SK-N-SH (cell line): ENCODE results near the gene GPR157.

Experiments used
- MXI1 ChIP-seq: IDR thresholded peaks from 2 replicates; pipeline ENCODE4 v1.6.1; 2012; ENCODE audit warnings: mild to moderate bottlenecking, low read depth, low read length, improper control_type of control experiment
- TF ChIP-seq, protein P1 (sequence below): fragments of 200-600 bp; sonication (generic); IDR thresholded peaks from 2 replicates; pipeline ENCODE4 v1.6.1; 2017; ENCODE audit warnings: antibody characterized with exemption, mild to moderate bottlenecking, moderate library complexity

DNA sequence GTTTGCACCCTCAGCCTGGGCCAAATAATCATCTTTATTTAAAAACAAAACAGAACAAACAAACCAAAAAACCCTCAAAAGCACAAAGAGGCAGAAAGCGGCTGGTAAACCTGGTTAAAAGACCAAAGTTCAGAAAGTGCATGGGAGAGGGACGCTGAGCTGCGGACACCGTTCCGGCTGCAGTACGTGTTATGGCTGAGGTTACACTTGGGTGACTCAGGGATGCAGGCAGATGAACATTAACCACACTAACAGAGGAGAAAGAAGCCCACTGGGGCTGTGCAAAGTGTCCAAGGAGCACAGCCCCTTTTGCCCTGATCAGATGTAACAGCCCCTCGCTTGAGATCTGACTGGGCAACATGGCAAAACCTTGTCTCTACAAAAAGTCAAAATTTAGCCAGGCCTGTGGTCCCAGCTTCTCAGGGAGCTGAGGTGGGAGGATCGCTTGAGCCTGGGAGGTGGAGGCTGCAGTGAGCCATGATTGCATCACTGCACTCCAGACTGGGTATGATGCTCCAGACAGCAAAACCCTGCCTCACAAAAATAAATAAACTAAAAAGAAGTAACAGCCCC, 28.3 kb downstream of the GPR157 start:
- TF ChIP-seq, protein P1, sequence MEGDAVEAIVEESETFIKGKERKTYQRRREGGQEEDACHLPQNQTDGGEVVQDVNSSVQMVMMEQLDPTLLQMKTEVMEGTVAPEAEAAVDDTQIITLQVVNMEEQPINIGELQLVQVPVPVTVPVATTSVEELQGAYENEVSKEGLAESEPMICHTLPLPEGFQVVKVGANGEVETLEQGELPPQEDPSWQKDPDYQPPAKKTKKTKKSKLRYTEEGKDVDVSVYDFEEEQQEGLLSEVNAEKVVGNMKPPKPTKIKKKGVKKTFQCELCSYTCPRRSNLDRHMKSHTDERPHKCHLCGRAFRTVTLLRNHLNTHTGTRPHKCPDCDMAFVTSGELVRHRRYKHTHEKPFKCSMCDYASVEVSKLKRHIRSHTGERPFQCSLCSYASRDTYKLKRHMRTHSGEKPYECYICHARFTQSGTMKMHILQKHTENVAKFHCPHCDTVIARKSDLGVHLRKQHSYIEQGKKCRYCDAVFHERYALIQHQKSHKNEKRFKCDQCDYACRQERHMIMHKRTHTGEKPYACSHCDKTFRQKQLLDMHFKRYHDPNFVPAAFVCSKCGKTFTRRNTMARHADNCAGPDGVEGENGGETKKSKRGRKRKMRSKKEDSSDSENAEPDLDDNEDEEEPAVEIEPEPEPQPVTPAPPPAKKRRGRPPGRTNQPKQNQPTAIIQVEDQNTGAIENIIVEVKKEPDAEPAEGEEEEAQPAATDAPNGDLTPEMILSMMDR: no peak
- TF ChIP-seq MXI1: no peak
